SK-MEL-5 (cell line): ENCODE results near the gene BAIAP2L1. TPM values are rescaled to one million over a fixed set of nuclear protein-coding genes. Genes with fewer than 3 reads are reported as not detected.

Experiments used
- DNase-seq: peaks from one replicate; pipeline ENCODE4 v3.0.0-alpha.2; 2016; ENCODE audit warnings: low read depth, low spot score
- in situ Hi-C: cut with HindIII; loops from 2 replicates; pipeline ENCODE4 v1.10.0; 2016; ENCODE audit warnings: low sequenced_read_pairs, high pct_unique_total_duplicates, low pct_unique_long_range_greater_than_20kb
- total RNA-seq: library from RNA; depleted of rRNA; stranded (reverse); fragments of >200 nt; shearing (Covaris generic); gene quantifications from 2 replicates; pipeline ENCODE4 v1.2.3, GENCODE V29; 2014; rRNA removed

BAIAP2L1 gene
- total RNA-seq, 1 experiment from 2014 or later, result 18.1 TPM

DNA sequence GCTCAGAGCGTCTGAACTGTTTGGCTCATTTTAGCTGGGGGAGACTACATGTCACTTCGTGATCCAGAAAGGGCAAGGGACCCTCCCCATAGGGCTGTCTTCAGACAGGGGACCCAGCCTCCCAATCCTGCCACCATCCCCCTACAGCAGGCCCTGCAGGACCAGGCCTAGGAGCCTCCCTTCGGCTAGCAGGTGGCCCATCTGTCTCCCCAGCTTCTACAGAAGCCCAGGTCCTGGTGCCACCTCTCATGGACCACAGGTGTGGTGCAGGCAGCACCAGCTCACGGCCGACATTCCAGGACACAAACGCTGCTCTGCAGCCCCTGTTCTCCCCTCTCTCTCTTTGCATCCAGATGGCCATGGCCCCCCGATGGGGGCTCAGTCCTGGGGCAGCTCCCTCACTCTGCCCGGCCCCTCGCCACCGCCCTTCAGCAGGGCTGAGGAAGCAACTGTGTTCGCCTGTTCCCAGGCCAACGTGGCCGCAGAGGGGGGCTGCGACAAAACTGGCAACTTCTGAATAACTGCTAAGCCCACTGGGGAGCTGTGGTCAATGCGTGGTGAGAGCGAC lies 159.1 kb downstream of the BAIAP2L1 start:
- in situ Hi-C loops, result no loop called here

More for the DNA sequence above, 159.1 kb downstream of the BAIAP2L1 start:
- DNase-seq, result no peak

Other genes starting within 250 kb of the BAIAP2L1 start
- not detected in 2 replicates for gene BHLHA15, start 189.7 kb downstream of the BAIAP2L1 start, total RNA-seq
- 15.3 and 19.2 TPM in 2 replicates for gene TECPR1, start 148.9 kb downstream of the BAIAP2L1 start, total RNA-seq
- gene BRI3, start 119.4 kb downstream of the BAIAP2L1 start, total RNA-seq, result 126 and 184 TPM in 2 replicates
- gene NPTX2, start 216.2 kb upstream of the BAIAP2L1 start, total RNA-seq, result 0.56 and 0.58 TPM in 2 replicates